GM12878 (cell line): ENCODE results near the gene ZNF280D. TPM values are rescaled to one million over a fixed set of nuclear protein-coding genes. Genes with fewer than 3 reads are reported as not detected.
A peak's percentile ranks its signal among the peaks of the same experiment; 100 is the strongest.

ENCODE experiments used
- ATAC-seq: fragments of 200-7000 bp; cut with Tn5 transposase; 3 replicates; pipeline ENCODE4 v1.9.1; 2020; ENCODE audit warnings: mild to moderate bottlenecking, moderate library complexity
- BruUV-seq: library from RNA; stranded (reverse); fragments of 400-500 nt; replicated peaks from 2 replicates; lab custom pipeline; 2021; lab: Mats Ljungman, UMichigan
- CTCF ChIA-PET: fragments of 300-600 bp; sonication (Branson Sonifier 250); formaldehyde crosslinking; extraction: SDS; loops from one replicate; lab custom pipeline; 2021; ENCODE audit warnings: inconsistent platforms; lab: Yijun Ruan, JAX
- POLR2A ChIA-PET: fragments of 350-600 bp; formaldehyde crosslinking; extraction: SDS; loops from one replicate; lab custom pipeline; 2021; ENCODE audit warnings: inconsistent platforms; lab: Charles Lee
- RAD21 ChIA-PET: fragments of 300-600 bp; sonication (Branson Sonifier 250); formaldehyde crosslinking; loops from one replicate; lab custom pipeline; 2023; ENCODE audit warnings: antibody characterized with exemption; ENCODE audit not compliant: unreplicated experiment; lab: Charles Lee
- SMC1A ChIA-PET: fragments of 300-600 bp; sonication (Branson Sonifier 250); formaldehyde crosslinking; loops from one replicate; lab custom pipeline; 2023; ENCODE audit not compliant: unreplicated experiment, uncharacterized antibody; lab: Charles Lee
- DNase-seq: peaks from one replicate; pipeline ENCODE4 v3.0.0-alpha.2; 2011; ENCODE audit warnings: low read depth, low spot score
- FAIRE-seq: peaks from 3 replicates; lab custom pipeline; 2011; peaks lifted over from hg19 to GRCh38; lab: Jason Lieb, UNC
- H2AFZ ChIP-seq: 2 replicates; pipeline ENCODE4 v1.6.0; 2011; ENCODE audit warnings: low read depth, low read length, control low read depth; ENCODE audit not compliant: control insufficient read depth
- H3K27ac ChIP-seq: 2 replicates; pipeline ENCODE4 v1.5.1; 2011; ENCODE audit warnings: control low read depth; ENCODE audit not compliant: control insufficient read depth, insufficient read depth
- H3K27me3 ChIP-seq, 2 experiments: replicated peaks in 1 of 2; 2 replicates each; pipeline versions ENCODE4 v1.6.0 to v1.6.1; 2011; ENCODE audit warnings: low read length in 1 of 2; ENCODE audit not compliant: control insufficient read depth in 2 of 2, insufficient read depth in 2 of 2
- H3K36me3 ChIP-seq, 2 experiments: 2 replicates each; pipeline ENCODE4 v1.5.1; 2011; ENCODE audit warnings: low read length in 1 of 2; ENCODE audit not compliant: control insufficient read depth in 2 of 2, insufficient read depth in 2 of 2
- H3K4me1 ChIP-seq: 2 replicates; pipeline ENCODE4 v1.6.1; 2011; ENCODE audit warnings: mild to moderate bottlenecking, low read length, moderate library complexity, mixed read lengths; ENCODE audit not compliant: control insufficient read depth, insufficient read depth
- H3K4me2 ChIP-seq: 2 replicates; pipeline ENCODE4 v1.6.0; 2011; ENCODE audit warnings: control low read depth; ENCODE audit not compliant: control insufficient read depth, insufficient read depth
- H3K4me3 ChIP-seq: fragments of 200-600 bp; sonication (generic); 2 replicates; pipeline ENCODE4 v1.5.1; 2016
- H3K79me2 ChIP-seq: 2 replicates; pipeline ENCODE4 v1.6.0; 2011; ENCODE audit warnings: low read length; ENCODE audit not compliant: control insufficient read depth, insufficient read depth
- H3K9ac ChIP-seq: 2 replicates; pipeline ENCODE4 v1.8.0; 2011; ENCODE audit warnings: low read length, control low read depth, mixed read lengths; ENCODE audit not compliant: control insufficient read depth, insufficient read depth
- H3K9me3 ChIP-seq: replicated peaks from 3 replicates; pipeline ENCODE4 v1.5.1; 2011; ENCODE audit warnings: mild to moderate bottlenecking, low read length; ENCODE audit not compliant: control insufficient read depth, insufficient read depth
- H4K20me1 ChIP-seq: 2 replicates; pipeline ENCODE4 v1.6.0; 2011; ENCODE audit not compliant: control insufficient read depth, insufficient read depth
- BMI1 ChIP-seq: fragments of 450-650 bp; IDR thresholded peaks from 2 replicates; pipeline ENCODE4 v1.6.1; 2016; ENCODE audit warnings: mild to moderate bottlenecking, moderate library complexity, borderline replicate concordance
- CREM ChIP-seq: IDR thresholded peaks from 2 replicates; pipeline ENCODE4 v1.6.1; 2014; ENCODE audit warnings: antibody characterized with exemption, low read depth
- EZH2 ChIP-seq: IDR thresholded peaks from 2 replicates; pipeline ENCODE4 v1.6.1; 2012; ENCODE audit warnings: low read depth, mild to moderate bottlenecking, control low read depth, inconsistent platforms, low read length, borderline replicate concordance; ENCODE audit not compliant: control insufficient read depth
- FOXK2 ChIP-seq: fragments of 450-650 bp; IDR thresholded peaks from 2 replicates; pipeline ENCODE4 v1.6.1; 2017; ENCODE audit warnings: mild to moderate bottlenecking, moderate library complexity
- FOXM1 ChIP-seq: IDR thresholded peaks from 2 replicates; pipeline ENCODE4 v1.6.1; 2012; ENCODE audit warnings: low read depth, mild to moderate bottlenecking, inconsistent platforms, low read length, moderate library complexity
- IRF4 ChIP-seq: IDR thresholded peaks from 2 replicates; pipeline ENCODE4 v1.6.1; 2011; ENCODE audit warnings: low read depth, low read length
- KAT2A ChIP-seq: conservative IDR thresholded peaks from 2 replicates; pipeline ENCODE4 v1.6.1; 2011; ENCODE audit warnings: low read depth, low read length; ENCODE audit not compliant: control insufficient read depth
- MEF2B ChIP-seq: fragments of 450-650 bp; IDR thresholded peaks from 2 replicates; pipeline ENCODE4 v1.6.1; 2018; ENCODE audit warnings: mild to moderate bottlenecking, moderate library complexity; ENCODE audit not compliant: partially characterized antibody, poor library complexity, severe bottlenecking
- NR2C2 ChIP-seq: IDR thresholded peaks from 2 replicates; pipeline ENCODE4 v1.6.1; 2011; ENCODE audit warnings: borderline replicate concordance, low read depth; ENCODE audit not compliant: control insufficient read depth, insufficient read length
- NR2F1 ChIP-seq: fragments of 450-650 bp; conservative IDR thresholded peaks from 2 replicates; pipeline ENCODE4 v1.6.1; 2017; ENCODE audit warnings: mild to moderate bottlenecking
- SIX5 ChIP-seq: IDR thresholded peaks from 2 replicates; pipeline ENCODE4 v1.6.1; 2011; ENCODE audit warnings: mild to moderate bottlenecking, low read depth, low read length, moderate library complexity; ENCODE audit not compliant: severe bottlenecking
- SMAD5 ChIP-seq: IDR thresholded peaks from 2 replicates; pipeline ENCODE4 v1.6.1; 2016; ENCODE audit warnings: antibody characterized with exemption, low read depth
- WRNIP1 ChIP-seq: IDR thresholded peaks from 2 replicates; pipeline ENCODE4 v1.6.1; 2011; ENCODE audit warnings: low read depth, low read length, improper control_type of control experiment, borderline replicate concordance
- YBX1 ChIP-seq: fragments of 450-650 bp; IDR thresholded peaks from 2 replicates; pipeline ENCODE4 v1.6.1; 2016; ENCODE audit warnings: antibody characterized with exemption
- WGBS: methylation state at CpG from one replicate; pipeline ENCODE4 v1.1.6; 2016; ENCODE audit warnings: low lambda C conversion rate; ENCODE audit not compliant: insufficient replicate concordance, insufficient coverage; ENCODE audit errors: missing lambda C conversion rate; 5-methylcytosine and 5-hydroxymethylcytosine counted together
- in situ Hi-C: fragments of 300-500 bp; cut with MboI; formaldehyde crosslinking; loops from 9 replicates; pipeline ENCODE4 v1.14.3; 2018; ENCODE audit warnings: mixed read lengths
- intact Hi-C: fragments of 100-400 bp; cut with micrococcal nuclease; formaldehyde crosslinking; loops from one replicate; pipeline ENCODE4 v1.14.2; 2022; ENCODE audit not compliant: unreplicated experiment
- polyA plus RNA-seq, 11 experiments: library from polyadenylated mRNA; depleted of rRNA in 4 of 11; unstranded in 6 of 11; stranded (reverse) in 5 of 11; fragments of >200 nt; fragmentation: Nextera tagmentation in 4 of 11; fragmentation: Illumina TruSeq in 1 of 11; extraction: Ambion mirVana in 4 of 11; extraction: Trizol in 1 of 11; gene quantifications; 1 replicate in 1 of 11; 2 replicates in 10 of 11; pipeline versions ENCODE4 v1.2.1 to v1.2.3, GENCODE V29; 2011 to 2016; ENCODE audit warnings: inconsistent platforms in 2 of 11, missing spikeins in 2 of 11, low read depth in 1 of 11
- total RNA-seq, 4 experiments: library from RNA; depleted of rRNA in 3 of 4; stranded (reverse); fragments of >200 nt in 3 of 4; fragmentation: Illumina TruSeq in 1 of 4; extraction: Trizol in 1 of 4; gene quantifications; 2 replicates each; pipeline versions ENCODE4 v1.2.1 to v1.2.3, GENCODE V29; 2013 to 2021
- TF ChIP-seq, protein P1 (sequence below): fragments of 450-650 bp; formaldehyde crosslinking; IDR thresholded peaks from 2 replicates; pipeline ENCODE4 v1.4.0; 2020; ENCODE audit warnings: mild to moderate bottlenecking, moderate library complexity
- TF ChIP-seq, protein P2 (sequence below): IDR thresholded peaks from 2 replicates; pipeline ENCODE4 v1.6.1; 2012; ENCODE audit warnings: low read depth, low read length, improper control_type of control experiment

Gene ZNF280D
- total and polyA plus RNA-seq, 10 of the 15 experiments (the other 5 are each of a cell fraction or from before 2014, with no cell fraction given), result 5.6 to 18.6 (median 8.6) TPM

DNA sequence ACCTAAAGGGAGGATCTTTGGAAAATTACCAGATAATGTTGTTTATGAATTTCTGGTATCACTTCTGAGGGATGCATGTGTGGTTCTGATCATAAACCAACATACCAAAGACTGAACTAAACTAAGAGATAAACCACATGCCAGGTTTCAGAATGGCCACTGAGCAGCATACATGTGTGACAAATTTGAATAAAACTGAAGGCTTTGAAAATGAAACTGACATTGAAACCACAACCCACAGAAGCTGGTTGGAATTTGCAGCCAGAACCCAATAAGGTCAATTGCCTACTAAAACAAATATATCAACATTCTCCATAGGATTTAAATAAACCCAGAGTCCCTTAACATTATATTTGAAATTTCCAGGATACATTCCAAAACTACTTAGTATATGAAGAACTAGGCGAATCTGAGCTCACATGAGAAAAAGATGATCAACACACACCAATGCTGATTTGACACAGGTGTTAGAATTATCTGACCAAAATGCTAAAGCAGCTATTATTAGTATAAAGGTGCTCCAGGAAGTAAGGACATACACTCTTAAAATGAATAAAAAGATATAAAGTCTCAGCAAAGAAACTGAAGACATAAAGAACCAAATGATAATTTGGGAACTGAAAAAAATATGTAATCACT is 125.0 kb downstream of the ZNF280D start (continued):
- TF ChIP-seq, protein P1, sequence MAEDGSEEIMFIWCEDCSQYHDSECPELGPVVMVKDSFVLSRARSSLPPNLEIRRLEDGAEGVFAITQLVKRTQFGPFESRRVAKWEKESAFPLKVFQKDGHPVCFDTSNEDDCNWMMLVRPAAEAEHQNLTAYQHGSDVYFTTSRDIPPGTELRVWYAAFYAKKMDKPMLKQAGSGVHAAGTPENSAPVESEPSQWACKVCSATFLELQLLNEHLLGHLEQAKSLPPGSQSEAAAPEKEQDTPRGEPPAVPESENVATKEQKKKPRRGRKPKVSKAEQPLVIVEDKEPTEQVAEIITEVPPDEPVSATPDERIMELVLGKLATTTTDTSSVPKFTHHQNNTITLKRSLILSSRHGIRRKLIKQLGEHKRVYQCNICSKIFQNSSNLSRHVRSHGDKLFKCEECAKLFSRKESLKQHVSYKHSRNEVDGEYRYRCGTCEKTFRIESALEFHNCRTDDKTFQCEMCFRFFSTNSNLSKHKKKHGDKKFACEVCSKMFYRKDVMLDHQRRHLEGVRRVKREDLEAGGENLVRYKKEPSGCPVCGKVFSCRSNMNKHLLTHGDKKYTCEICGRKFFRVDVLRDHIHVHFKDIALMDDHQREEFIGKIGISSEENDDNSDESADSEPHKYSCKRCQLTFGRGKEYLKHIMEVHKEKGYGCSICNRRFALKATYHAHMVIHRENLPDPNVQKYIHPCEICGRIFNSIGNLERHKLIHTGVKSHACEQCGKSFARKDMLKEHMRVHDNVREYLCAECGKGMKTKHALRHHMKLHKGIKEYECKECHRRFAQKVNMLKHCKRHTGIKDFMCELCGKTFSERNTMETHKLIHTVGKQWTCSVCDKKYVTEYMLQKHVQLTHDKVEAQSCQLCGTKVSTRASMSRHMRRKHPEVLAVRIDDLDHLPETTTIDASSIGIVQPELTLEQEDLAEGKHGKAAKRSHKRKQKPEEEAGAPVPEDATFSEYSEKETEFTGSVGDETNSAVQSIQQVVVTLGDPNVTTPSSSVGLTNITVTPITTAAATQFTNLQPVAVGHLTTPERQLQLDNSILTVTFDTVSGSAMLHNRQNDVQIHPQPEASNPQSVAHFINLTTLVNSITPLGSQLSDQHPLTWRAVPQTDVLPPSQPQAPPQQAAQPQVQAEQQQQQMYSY (CRISPR knock-in tag), result no peak
- TF ChIP-seq KAT2A, result no peak
- no peak for TF ChIP-seq NR2C2
- TF ChIP-seq EZH2, result 0 out of 2 replicates have a peak, but pooled peaks have one; percentile 84

- DNase-seq (no peak), ATAC-seq (no peak), FAIRE-seq (no peak)
- Histone ChIP-seq H3K79me2 (no peaks in the 10 kb centered on the region), H3K9ac (no peak overlapping the region), H3K4me2 (no peak overlapping the region), H3K36me3 (no peaks in the 10 kb centered on the region), H3K27me3 (no peaks in the 10 kb centered on the region; a peak in 1 of 4 replicates), H3K4me3 (no peak overlapping the region), H2AFZ (no peak overlapping the region), H3K27ac (no peak overlapping the region), H3K9me3 (no peaks in the 10 kb centered on the region; the same call in 1 of the 3 replicates), H3K4me1 (peaks cover 2% of the 10 kb centered on the region; the same call in 1 of the 2 replicates), H4K20me1 (no peaks in the 10 kb centered on the region)
- intact Hi-C loops, result no loop called here
- WGBS, result 53% methylated on average over 2 of the region's 2 CpGs
- ChIA-PET POLR2A (no interaction called here), RAD21 (no interaction called here), CTCF (no interaction called here), SMC1A (no interaction called here)
- BruUV-seq, result no TSS peak
- in situ Hi-C loops, result no loop called here
- TF ChIP-seq MEF2B (no peak), SIX5 (no peak), FOXM1 (no peak), BMI1 (no peak), WRNIP1 (no peak), CREM (no peak), FOXK2 (no peak), SMAD5 (no peak), IRF4 (no peak), NR2F1 (no peak), YBX1 (no peak)
- TF ChIP-seq, protein P2, sequence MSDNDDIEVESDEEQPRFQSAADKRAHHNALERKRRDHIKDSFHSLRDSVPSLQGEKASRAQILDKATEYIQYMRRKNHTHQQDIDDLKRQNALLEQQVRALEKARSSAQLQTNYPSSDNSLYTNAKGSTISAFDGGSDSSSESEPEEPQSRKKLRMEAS, result no peak
- TF ChIP-seq, protein P1 (CRISPR knock-in tag), result no peak
Measured at GRCh38 chr15:56602253-56602652, 131.1 kb downstream of the ZNF280D start.
